H1 (cell line): ENCODE data around the gene DMXL2. TPM values are rescaled to one million over a fixed set of nuclear protein-coding genes. Genes with fewer than 3 reads are reported as not detected.

Experiments used
- CTCF ChIA-PET: fragments of 300-600 bp; sonication (Branson Sonifier 250); formaldehyde crosslinking; loops from one replicate; lab custom pipeline; 2021; ENCODE audit not compliant: partially characterized antibody; lab: Charles Lee
- POLR2A ChIA-PET: fragments of 300-600 bp; sonication (Branson Sonifier 250); formaldehyde crosslinking; loops from one replicate; lab custom pipeline; 2021; ENCODE audit warnings: inconsistent platforms; ENCODE audit not compliant: partially characterized antibody; lab: Charles Lee
- DNase-seq, 2 experiments: peaks; one replicate each; pipeline versions ENCODE4 v3.0.0 to v3.0.0-alpha.2; 2010 to 2022; ENCODE audit warnings: low spot score in 2 of 2, low read depth in 1 of 2, mixed read lengths in 1 of 2
- FAIRE-seq: peaks from 2 replicates; lab custom pipeline; 2011; peaks lifted over from hg19 to GRCh38; lab: Jason Lieb, UNC
- H2AFZ ChIP-seq: 2 replicates; pipeline ENCODE4 v1.8.1; 2012; ENCODE audit warnings: low read length, inconsistent platforms
- H2AK5ac ChIP-seq: 2 replicates; pipeline ENCODE4 v1.6.1; 2013; ENCODE audit warnings: low read depth, low read length
- H2BK120ac ChIP-seq: replicated peaks from 2 replicates; pipeline ENCODE3; 2013; ENCODE audit warnings: low read depth, low read length, inconsistent platforms
- H2BK12ac ChIP-seq: 2 replicates; pipeline ENCODE4 v1.6.1; 2013; ENCODE audit warnings: low read depth, low read length
- H2BK15ac ChIP-seq: 2 replicates; pipeline ENCODE4 v1.6.1; 2013; ENCODE audit warnings: low read length
- H2BK20ac ChIP-seq: 2 replicates; pipeline ENCODE4 v1.6.1; 2013; ENCODE audit warnings: low read length
- H2BK5ac ChIP-seq: 2 replicates; pipeline ENCODE4 v1.6.1; 2013; ENCODE audit warnings: low read depth, low read length
- H3K14ac ChIP-seq: 2 replicates; pipeline ENCODE4 v1.6.1; 2013; ENCODE audit warnings: inconsistent platforms; ENCODE audit not compliant: insufficient read length
- H3K18ac ChIP-seq: 2 replicates; pipeline ENCODE4 v1.6.1; 2013; ENCODE audit warnings: low read length; ENCODE audit errors: extremely low read depth
- H3K23ac ChIP-seq: 2 replicates; pipeline ENCODE4 v1.6.1; 2013; ENCODE audit warnings: inconsistent platforms; ENCODE audit not compliant: insufficient read length
- H3K23me2 ChIP-seq: 2 replicates; pipeline ENCODE4 v1.6.1; 2013; ENCODE audit warnings: low read depth, low read length
- H3K27ac ChIP-seq: 2 replicates; pipeline ENCODE4 v1.6.1; 2011; ENCODE audit warnings: low read depth, low read length, inconsistent platforms
- H3K27me3 ChIP-seq, 4 experiments: replicated peaks in 1 of 4; 1 replicate in 1 of 4; 2 replicates in 3 of 4; pipeline versions ENCODE4 v1.6.1 to v1.8.1; 2011 to 2013; ENCODE audit warnings: low read length in 3 of 4, mild to moderate bottlenecking in 3 of 4, inconsistent platforms in 2 of 4, mixed read lengths in 2 of 4, moderate library complexity in 1 of 4; ENCODE audit not compliant: control insufficient read depth in 3 of 4, insufficient read depth in 3 of 4; ENCODE audit errors: extremely low read depth in 1 of 4
- H3K36me3 ChIP-seq, 4 experiments: 2 replicates each; pipeline versions ENCODE4 v1.6.1 to v1.8.1; 2011 to 2013; ENCODE audit warnings: mild to moderate bottlenecking in 4 of 4, low read length in 3 of 4, moderate library complexity in 2 of 4, control low read depth in 1 of 4, inconsistent platforms in 1 of 4; ENCODE audit not compliant: insufficient read depth in 4 of 4, control insufficient read depth in 2 of 4
- H3K4ac ChIP-seq: replicated peaks from 2 replicates; pipeline ENCODE3; 2013; ENCODE audit warnings: low read length, low read depth, mixed read lengths, inconsistent platforms; ENCODE audit not compliant: insufficient read length
- H3K4me1 ChIP-seq, 4 experiments: replicated peaks in 1 of 4; 1 replicate in 1 of 4; 2 replicates in 3 of 4; pipeline versions ENCODE4 v1.6.1 to v1.8.1; 2011 to 2013; ENCODE audit warnings: low read length in 3 of 4, inconsistent platforms in 2 of 4, mixed read lengths in 1 of 4; ENCODE audit not compliant: insufficient read depth in 4 of 4, control insufficient read depth in 3 of 4
- H3K4me2 ChIP-seq, 2 experiments: 2 replicates each; pipeline versions ENCODE4 v1.6.1 to v1.8.1; 2011 to 2013; ENCODE audit warnings: low read depth in 2 of 2, low read length in 2 of 2, control low read depth in 1 of 2, inconsistent platforms in 1 of 2, mild to moderate bottlenecking in 1 of 2; ENCODE audit not compliant: insufficient read depth in 1 of 2
- H3K4me3 ChIP-seq, 4 experiments: fragments of 200-600, 300-600 bp in 1 of 4; sonication (generic), shearing (Covaris generic), sonication (Bioruptor Twin) in 1 of 4; 2 replicates each; pipeline versions ENCODE4 v1.5.1 to v1.8.1; 2011 to 2016; ENCODE audit warnings: low read length in 4 of 4, low read depth in 3 of 4, control low read depth in 2 of 4, inconsistent platforms in 2 of 4, mild to moderate bottlenecking in 2 of 4, mixed read lengths in 1 of 4, moderate library complexity in 1 of 4; ENCODE audit not compliant: insufficient read depth in 2 of 4; ENCODE audit errors: extremely low read depth in 1 of 4
- H3K56ac ChIP-seq: replicated peaks from 2 replicates; pipeline ENCODE3; 2013; ENCODE audit warnings: low read depth, mild to moderate bottlenecking, mixed read lengths, low read length, inconsistent platforms; ENCODE audit not compliant: insufficient read length
- H3K79me1 ChIP-seq: 2 replicates; pipeline ENCODE4 v1.6.1; 2013; ENCODE audit warnings: low read depth, low read length, control low read depth
- H3K79me2 ChIP-seq, 2 experiments: 2 replicates each; pipeline versions ENCODE4 v1.6.1 to v1.8.1; 2012 to 2013; ENCODE audit warnings: low read length in 2 of 2, mild to moderate bottlenecking in 2 of 2, inconsistent platforms in 1 of 2; ENCODE audit not compliant: insufficient read depth in 2 of 2, control insufficient read depth in 1 of 2
- H3K9ac ChIP-seq, 4 experiments: replicated peaks in 1 of 4; 1 replicate in 1 of 4; 2 replicates in 3 of 4; pipeline versions ENCODE4 v1.6.1 to v1.8.1; 2011 to 2013; ENCODE audit warnings: low read depth in 3 of 4, low read length in 3 of 4, control low read depth in 2 of 4, mild to moderate bottlenecking in 2 of 4, moderate library complexity in 2 of 4, inconsistent platforms in 1 of 4; ENCODE audit errors: extremely low read depth in 1 of 4
- H3K9me3 ChIP-seq, 2 experiments: 2 replicates each; pipeline versions ENCODE4 v1.6.1 to v1.8.1; 2012 to 2013; ENCODE audit warnings: mild to moderate bottlenecking in 2 of 2, moderate library complexity in 2 of 2, control low read depth in 1 of 2, inconsistent platforms in 1 of 2, low read depth in 1 of 2, low read length in 1 of 2, mixed read lengths in 1 of 2; ENCODE audit not compliant: insufficient read depth in 2 of 2
- H4K20me1 ChIP-seq, 2 experiments: replicated peaks in 1 of 2; 2 replicates each; pipeline versions ENCODE3 to v1.8.1; 2011 to 2013; ENCODE audit warnings: inconsistent platforms in 2 of 2, low read length in 2 of 2, mild to moderate bottlenecking in 1 of 2; ENCODE audit not compliant: insufficient read depth in 2 of 2, control insufficient read depth in 1 of 2
- H4K5ac ChIP-seq: 2 replicates; pipeline ENCODE4 v1.6.1; 2013; ENCODE audit warnings: low read length, low read depth, mixed read lengths, inconsistent platforms; ENCODE audit not compliant: insufficient read length
- H4K8ac ChIP-seq: 2 replicates; pipeline ENCODE4 v1.8.0; 2013; ENCODE audit warnings: mild to moderate bottlenecking, moderate library complexity, low read length, inconsistent platforms; ENCODE audit not compliant: insufficient read depth; ENCODE audit errors: extremely low read depth
- H4K91ac ChIP-seq: replicated peaks from 2 replicates; pipeline ENCODE3; 2013; ENCODE audit warnings: low read length, mixed read lengths, inconsistent platforms; ENCODE audit not compliant: insufficient read length
- BACH1 ChIP-seq: IDR thresholded peaks from 2 replicates; pipeline ENCODE4 v1.6.1; 2012; ENCODE audit warnings: low read length, improper control_type of control experiment
- EP300 ChIP-seq, 2 experiments: IDR thresholded peaks; 1 replicate in 1 of 2; 2 replicates in 1 of 2; pipeline ENCODE4 v1.6.1; 2011 to 2012; ENCODE audit warnings: low read depth in 2 of 2, low read length in 2 of 2, mild to moderate bottlenecking in 2 of 2, borderline replicate concordance in 1 of 2, inconsistent platforms in 1 of 2, moderate library complexity in 1 of 2
- FOSL1 ChIP-seq: IDR thresholded peaks from 2 replicates; pipeline ENCODE4 v1.6.1; 2011; ENCODE audit warnings: mild to moderate bottlenecking, low read depth, low read length, moderate library complexity; ENCODE audit not compliant: insufficient read depth
- HDAC2 ChIP-seq, 2 experiments: fragments of 300-600 bp in 1 of 2; sonication (generic) in 1 of 2; IDR thresholded peaks; 2 replicates each; pipeline ENCODE4 v1.6.1; 2011 to 2012; ENCODE audit warnings: low read depth in 2 of 2, low read length in 2 of 2, mild to moderate bottlenecking in 2 of 2, moderate library complexity in 2 of 2, borderline replicate concordance in 1 of 2, inconsistent platforms in 1 of 2
- USF2 ChIP-seq: IDR thresholded peaks from 2 replicates; pipeline ENCODE4 v1.6.1; 2011; ENCODE audit warnings: low read length, improper control_type of control experiment
- YY1 ChIP-seq: IDR thresholded peaks from 2 replicates; pipeline ENCODE4 v1.6.1; 2011; ENCODE audit warnings: low read depth, mild to moderate bottlenecking, low read length
- WGBS, 2 experiments: shearing (Covaris generic) in 1 of 2; methylation state at CpG; one replicate each; pipeline versions ENCODE4 v1.1.6 to v1.1.7; 2013 to 2015; ENCODE audit warnings: low lambda C conversion rate in 2 of 2, mixed read lengths in 2 of 2, inconsistent platforms in 1 of 2, low coverage in 1 of 2, missing lambda C conversion rate in 1 of 2; ENCODE audit not compliant: insufficient replicate concordance in 2 of 2, insufficient coverage in 1 of 2, insufficient read length in 1 of 2; ENCODE audit errors: extremely low coverage in 1 of 2, missing lambda C conversion rate in 1 of 2; 5-methylcytosine and 5-hydroxymethylcytosine counted together
- polyA plus RNA-seq, 7 experiments: library from polyadenylated mRNA; depleted of rRNA in 3 of 7; stranded (reverse) in 5 of 7; unstranded in 2 of 7; fragments of >200 nt in 5 of 7; fragments of 200-250 nt in 2 of 7; gene quantifications; 1 replicate in 5 of 7; 2 replicates in 1 of 7; 4 replicates in 1 of 7; pipeline versions ENCODE4 v1.2.1 to v1.2.3, GENCODE V29; 2011 to 2013; ENCODE audit warnings: missing spikeins in 2 of 7, mixed read lengths in 2 of 7
- total RNA-seq: library from RNA; stranded (reverse); fragmentation: NEBNext Ultra II Directional; extraction: Animal tissue kit (Norgen Biotek cat#: 25700); gene quantifications from 2 replicates; pipeline ENCODE4 v1.2.1, GENCODE V29; 2021
- TF ChIP-seq, protein P1 (sequence below), 3 experiments: IDR thresholded peaks; 1 replicate in 2 of 3; 2 replicates in 1 of 3; pipeline versions ENCODE4 v1.5.1 to v1.6.1; 2011; ENCODE audit warnings: low read length in 3 of 3, mild to moderate bottlenecking in 3 of 3, inconsistent platforms in 2 of 3, low read depth in 1 of 3, moderate library complexity in 1 of 3; ENCODE audit not compliant: insufficient read depth in 1 of 3; ENCODE audit errors: control extremely low read depth in 1 of 3

DMXL2 gene
- total and polyA plus RNA-seq, 2 of the 8 experiments (the other 6 are each of a cell fraction or from before 2014, with no cell fraction given) = 9.5 to 10.6 TPM

DNA sequence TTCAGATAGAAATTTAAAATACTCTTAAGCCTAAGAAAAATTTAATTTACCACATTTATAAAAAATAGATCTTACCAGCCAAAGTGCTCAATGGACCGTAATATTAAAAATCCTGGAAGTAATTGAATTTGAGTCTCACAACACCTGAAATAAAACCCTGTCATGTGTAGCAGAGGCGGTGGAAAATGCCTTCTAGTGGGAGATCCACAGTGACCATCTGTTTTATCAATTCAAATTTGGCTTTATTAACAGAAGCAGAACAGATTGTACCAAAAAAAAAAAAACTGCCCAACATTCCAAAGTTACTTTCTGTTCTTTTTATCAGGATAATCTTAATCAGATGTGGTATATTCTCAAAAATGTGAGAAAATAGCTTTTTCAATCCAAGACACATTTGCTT, 71.7 kb downstream of the DMXL2 start:
- H2AFZ ChIP-seq = no peak overlapping the region
- H2BK20ac ChIP-seq = no peak overlapping the region
- H3K9me3 ChIP-seq = no peaks in the 10 kb centered on the region
- no peak overlapping the region for H3K9ac ChIP-seq
- no peak overlapping the region for H4K8ac ChIP-seq
- no peak overlapping the region for H3K27ac ChIP-seq
- H3K4me3 ChIP-seq = no peak overlapping the region
- H3K4ac ChIP-seq = no peak overlapping the region
- no peak overlapping the region for H4K5ac ChIP-seq
- no peaks in the 10 kb centered on the region for H4K20me1 ChIP-seq
- H2BK12ac ChIP-seq = no peak overlapping the region
- FAIRE-seq = no peak
- no peak overlapping the region for H3K14ac ChIP-seq
- no peaks in the 10 kb centered on the region for H3K4me1 ChIP-seq
- H2BK5ac ChIP-seq = no peak overlapping the region
- H3K4me2 ChIP-seq = no peak overlapping the region
- ChIA-PET POLR2A (no interaction called here), CTCF (no interaction called here)
- no peaks in the 10 kb centered on the region for H3K36me3 ChIP-seq
- H3K56ac ChIP-seq = no peak overlapping the region
- DNase-seq = no peak
- no peak overlapping the region for H2BK15ac ChIP-seq
- no peak for TF ChIP-seq YY1
- TF ChIP-seq USF2 = no peak
- TF ChIP-seq FOSL1 = no peak
- no peak for TF ChIP-seq BACH1
- TF ChIP-seq, protein P1, sequence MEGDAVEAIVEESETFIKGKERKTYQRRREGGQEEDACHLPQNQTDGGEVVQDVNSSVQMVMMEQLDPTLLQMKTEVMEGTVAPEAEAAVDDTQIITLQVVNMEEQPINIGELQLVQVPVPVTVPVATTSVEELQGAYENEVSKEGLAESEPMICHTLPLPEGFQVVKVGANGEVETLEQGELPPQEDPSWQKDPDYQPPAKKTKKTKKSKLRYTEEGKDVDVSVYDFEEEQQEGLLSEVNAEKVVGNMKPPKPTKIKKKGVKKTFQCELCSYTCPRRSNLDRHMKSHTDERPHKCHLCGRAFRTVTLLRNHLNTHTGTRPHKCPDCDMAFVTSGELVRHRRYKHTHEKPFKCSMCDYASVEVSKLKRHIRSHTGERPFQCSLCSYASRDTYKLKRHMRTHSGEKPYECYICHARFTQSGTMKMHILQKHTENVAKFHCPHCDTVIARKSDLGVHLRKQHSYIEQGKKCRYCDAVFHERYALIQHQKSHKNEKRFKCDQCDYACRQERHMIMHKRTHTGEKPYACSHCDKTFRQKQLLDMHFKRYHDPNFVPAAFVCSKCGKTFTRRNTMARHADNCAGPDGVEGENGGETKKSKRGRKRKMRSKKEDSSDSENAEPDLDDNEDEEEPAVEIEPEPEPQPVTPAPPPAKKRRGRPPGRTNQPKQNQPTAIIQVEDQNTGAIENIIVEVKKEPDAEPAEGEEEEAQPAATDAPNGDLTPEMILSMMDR (IDR thresholded peaks at IDR 0.05; ENCODE audit: control extremely low read depth in 1 of 3, insufficient read depth in 1 of 3, low read depth in 1 of 3, low read length in 3 of 3) = no peak
- no peak for TF ChIP-seq EP300 (IDR thresholded peaks at IDR 0.05; ENCODE audit: borderline replicate concordance in 1 of 2, low read depth in 2 of 2, low read length in 2 of 2)
- no peak for TF ChIP-seq HDAC2 (IDR thresholded peaks at IDR 0.05; ENCODE audit: borderline replicate concordance in 1 of 2, low read depth in 2 of 2, low read length in 2 of 2)
- no peak overlapping the region for H3K23ac ChIP-seq
- WGBS, 2 experiments = 89% methylated on average over 2 of the region's 2 CpGs; no CpG with 5 or more reads in 1 of the 2 experiments
- no peak overlapping the region for H2BK120ac ChIP-seq
- H3K18ac ChIP-seq = no peak overlapping the region
- no peak overlapping the region for H2AK5ac ChIP-seq
- no peak overlapping the region for H4K91ac ChIP-seq
- H3K23me2 ChIP-seq = no peaks in the 10 kb centered on the region
- no peaks in the 10 kb centered on the region for H3K79me1 ChIP-seq
- H3K27me3 ChIP-seq = no peaks in the 10 kb centered on the region
- no peaks in the 10 kb centered on the region for H3K79me2 ChIP-seq
